ENCODE data around the gene NYAP2. TPM values are rescaled to one million over a fixed set of nuclear protein-coding genes. Genes with fewer than 3 reads are reported as not detected.

Gene NYAP2
- total RNA-seq, 1 experiment from 2014 or later = not detected

DNA sequence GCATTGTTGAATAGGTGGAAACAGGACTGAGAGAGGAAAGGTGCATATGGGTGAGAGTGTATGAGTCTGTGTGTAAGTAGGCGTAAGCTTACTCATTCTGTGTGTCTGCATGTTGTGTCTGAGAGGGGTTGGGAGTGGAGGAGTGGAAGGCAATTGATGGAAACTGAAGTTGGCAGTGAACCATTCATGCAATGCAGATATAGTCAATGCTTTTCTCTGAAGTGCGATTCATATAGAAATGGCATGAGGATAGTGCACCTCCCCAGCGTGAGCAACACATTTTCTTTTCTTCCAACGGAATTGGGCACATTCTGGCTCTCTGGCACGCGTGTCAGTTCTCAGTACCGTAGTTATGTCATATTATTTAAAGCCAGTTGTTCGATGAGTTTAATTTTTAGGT lies 250.5 kb downstream of the NYAP2 start:
- CTCF ChIA-PET = no interaction called here
- POLR2A ChIA-PET (ENCODE audit: low non-redundant PET) = no interaction called here
- Histone ChIP-seq H3K4me1 (ENCODE audit: insufficient read depth, low read length, poor library complexity, severe bottlenecking) (no peaks in the 10 kb centered on the region), H3K36me3 (ENCODE audit: insufficient read depth, low read length, poor library complexity, severe bottlenecking) (no peaks in the 10 kb centered on the region), H3K27ac (ENCODE audit: low read depth, low read length, poor library complexity, severe bottlenecking) (no peak overlapping the region), H3K9me3 (ENCODE audit: low read depth, low read length, poor library complexity, severe bottlenecking) (no peaks in the 10 kb centered on the region), H3K4me3 (ENCODE audit: low read depth, low read length, poor library complexity, severe bottlenecking) (no peak overlapping the region), H3K27me3 (replicated peaks; ENCODE audit: insufficient read depth, low read depth, low read length, poor library complexity) (no peaks in the 10 kb centered on the region)
- no TSS peak for BruUV-seq (replicated peaks)
- DNase-seq (ENCODE audit: low spot score) = no peak
- intact Hi-C loops (cut with micrococcal nuclease; ENCODE audit: unreplicated experiment) = loop anchor here (10.0 kb wide), 1 partner anchor 865 kb away; no protein-coding TSS in a partner anchor
- TF ChIP-seq, protein P1, sequence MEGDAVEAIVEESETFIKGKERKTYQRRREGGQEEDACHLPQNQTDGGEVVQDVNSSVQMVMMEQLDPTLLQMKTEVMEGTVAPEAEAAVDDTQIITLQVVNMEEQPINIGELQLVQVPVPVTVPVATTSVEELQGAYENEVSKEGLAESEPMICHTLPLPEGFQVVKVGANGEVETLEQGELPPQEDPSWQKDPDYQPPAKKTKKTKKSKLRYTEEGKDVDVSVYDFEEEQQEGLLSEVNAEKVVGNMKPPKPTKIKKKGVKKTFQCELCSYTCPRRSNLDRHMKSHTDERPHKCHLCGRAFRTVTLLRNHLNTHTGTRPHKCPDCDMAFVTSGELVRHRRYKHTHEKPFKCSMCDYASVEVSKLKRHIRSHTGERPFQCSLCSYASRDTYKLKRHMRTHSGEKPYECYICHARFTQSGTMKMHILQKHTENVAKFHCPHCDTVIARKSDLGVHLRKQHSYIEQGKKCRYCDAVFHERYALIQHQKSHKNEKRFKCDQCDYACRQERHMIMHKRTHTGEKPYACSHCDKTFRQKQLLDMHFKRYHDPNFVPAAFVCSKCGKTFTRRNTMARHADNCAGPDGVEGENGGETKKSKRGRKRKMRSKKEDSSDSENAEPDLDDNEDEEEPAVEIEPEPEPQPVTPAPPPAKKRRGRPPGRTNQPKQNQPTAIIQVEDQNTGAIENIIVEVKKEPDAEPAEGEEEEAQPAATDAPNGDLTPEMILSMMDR (conservative IDR thresholded peaks at IDR 0.05; ENCODE audit: low read depth, low read length) = no peak
- no peak for TF ChIP-seq EZH2 (IDR thresholded peaks at IDR 0.05; ENCODE audit: borderline replicate concordance, low read depth, low read length, poor library complexity, severe bottlenecking)

GRCh38 chr2:225660262-225661131 lies 261.0 kb downstream of the NYAP2 start:
- peaks cover 12% of the 10 kb centered on the region for H3K4me1 ChIP-seq (ENCODE audit: insufficient read depth, low read length, poor library complexity, severe bottlenecking)
- ChIA-PET POLR2A (ENCODE audit: low non-redundant PET) (no interaction called here), CTCF (interaction anchor here (0.6 to 1.0 kb wide), 5 partner anchors 174 to 1250 kb away, joined by 3 to 7 read pairs (median 5); no protein-coding TSS in a partner anchor)
- H3K4me3 ChIP-seq (ENCODE audit: low read depth, low read length, poor library complexity, severe bottlenecking) = no peak overlapping the region
- intact Hi-C loops (cut with micrococcal nuclease; ENCODE audit: unreplicated experiment) = loop anchor here (1.0 to 10.0 kb wide), 3 partner anchors 377 to 1574 kb away; no protein-coding TSS in a partner anchor
- no TSS peak for BruUV-seq (replicated peaks)
- no peaks in the 10 kb centered on the region for H3K36me3 ChIP-seq (ENCODE audit: insufficient read depth, low read length, poor library complexity, severe bottlenecking)
- DNase-seq (ENCODE audit: low spot score) = peak; percentile 81
- H3K9me3 ChIP-seq (ENCODE audit: low read depth, low read length, poor library complexity, severe bottlenecking) = no peaks in the 10 kb centered on the region
- TF ChIP-seq, protein P1 (conservative IDR thresholded peaks at IDR 0.05; ENCODE audit: low read depth, low read length) = peak; percentile 93
- no peak for TF ChIP-seq EZH2 (IDR thresholded peaks at IDR 0.05; ENCODE audit: borderline replicate concordance, low read depth, low read length, poor library complexity, severe bottlenecking)
- no peak overlapping the region for H3K27ac ChIP-seq (ENCODE audit: low read depth, low read length, poor library complexity, severe bottlenecking)
- no peaks in the 10 kb centered on the region for H3K27me3 ChIP-seq (replicated peaks; ENCODE audit: insufficient read depth, low read depth, low read length, poor library complexity)

GRCh38 chr2:225662101-225662500 lies 262.6 kb downstream of the NYAP2 start:
- intact Hi-C loops (cut with micrococcal nuclease; ENCODE audit: unreplicated experiment) = loop anchor here (10.0 kb wide), 1 partner anchor 1573 kb away; no protein-coding TSS in a partner anchor
- TF ChIP-seq, protein P1 (conservative IDR thresholded peaks at IDR 0.05; ENCODE audit: low read depth, low read length) = no peak
- no peak for TF ChIP-seq EZH2 (IDR thresholded peaks at IDR 0.05; ENCODE audit: borderline replicate concordance, low read depth, low read length, poor library complexity, severe bottlenecking)
- CTCF ChIA-PET = interaction anchor here (0.7 kb wide), 1 partner anchor 19 kb away, joined by 3 read pairs; no protein-coding TSS in a partner anchor

More at GRCh38 chr2:225662101-225662500, 262.6 kb downstream of the NYAP2 start:
- no TSS peak for BruUV-seq (replicated peaks)
- Histone ChIP-seq H3K27me3 (replicated peaks; ENCODE audit: insufficient read depth, low read depth, low read length, poor library complexity) (no peaks in the 10 kb centered on the region), H3K27ac (ENCODE audit: low read depth, low read length, poor library complexity, severe bottlenecking) (no peak overlapping the region), H3K9me3 (ENCODE audit: low read depth, low read length, poor library complexity, severe bottlenecking) (no peaks in the 10 kb centered on the region), H3K36me3 (ENCODE audit: insufficient read depth, low read length, poor library complexity, severe bottlenecking) (no peaks in the 10 kb centered on the region), H3K4me3 (ENCODE audit: low read depth, low read length, poor library complexity, severe bottlenecking) (no peak overlapping the region), H3K4me1 (ENCODE audit: insufficient read depth, low read length, poor library complexity, severe bottlenecking) (peaks cover 16% of the 10 kb centered on the region)
- POLR2A ChIA-PET (ENCODE audit: low non-redundant PET) = no interaction called here
- no peak for DNase-seq (ENCODE audit: low spot score)

All from A673 (cell line).